H54 (cell line): Measurements from ENCODE around the gene UBE2E2.

Experiments
- DNase-seq: peaks from one replicate; pipeline ENCODE4 v3.0.0; 2011; ENCODE audit warnings: low spot score, mixed read lengths; ENCODE audit not compliant: insufficient read length
- FAIRE-seq: peaks from 3 replicates; lab custom pipeline; 2011; peaks lifted over from hg19 to GRCh38; lab: Jason Lieb, UNC
- POLR2A ChIP-seq: IDR thresholded peaks from 2 replicates; pipeline ENCODE4 v1.6.1; 2011; ENCODE audit warnings: low read depth, mild to moderate bottlenecking, low read length

The UBE2E2 gene

GRCh38 chr3:23288715-23289114 lies 85.6 kb downstream of the UBE2E2 start:
- no peak for TF ChIP-seq POLR2A
- no peak for FAIRE-seq
- DNase-seq, result no peak

DNA sequence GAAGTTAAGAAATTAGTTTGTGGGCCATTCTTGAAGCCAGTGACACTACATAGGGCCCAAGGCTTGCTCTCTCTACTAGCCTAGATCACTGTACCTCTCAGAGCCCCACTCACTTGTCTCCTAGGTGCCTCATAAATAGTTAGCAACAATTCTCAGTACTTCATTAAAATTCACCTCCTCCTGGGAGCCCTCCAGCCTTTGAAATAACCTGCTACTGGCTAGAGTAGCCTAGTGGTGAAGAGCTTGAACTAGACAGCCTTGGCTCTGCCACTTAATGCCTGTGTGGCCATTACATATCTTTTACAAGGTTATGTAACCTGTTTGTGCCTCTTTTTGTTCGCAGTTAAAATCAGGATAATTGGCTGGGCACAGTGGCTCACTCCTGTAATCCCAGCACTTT lies 89.3 kb downstream of the UBE2E2 start:
- no peak for DNase-seq
- TF ChIP-seq POLR2A, result no peak
- FAIRE-seq, result no peak

DNA sequence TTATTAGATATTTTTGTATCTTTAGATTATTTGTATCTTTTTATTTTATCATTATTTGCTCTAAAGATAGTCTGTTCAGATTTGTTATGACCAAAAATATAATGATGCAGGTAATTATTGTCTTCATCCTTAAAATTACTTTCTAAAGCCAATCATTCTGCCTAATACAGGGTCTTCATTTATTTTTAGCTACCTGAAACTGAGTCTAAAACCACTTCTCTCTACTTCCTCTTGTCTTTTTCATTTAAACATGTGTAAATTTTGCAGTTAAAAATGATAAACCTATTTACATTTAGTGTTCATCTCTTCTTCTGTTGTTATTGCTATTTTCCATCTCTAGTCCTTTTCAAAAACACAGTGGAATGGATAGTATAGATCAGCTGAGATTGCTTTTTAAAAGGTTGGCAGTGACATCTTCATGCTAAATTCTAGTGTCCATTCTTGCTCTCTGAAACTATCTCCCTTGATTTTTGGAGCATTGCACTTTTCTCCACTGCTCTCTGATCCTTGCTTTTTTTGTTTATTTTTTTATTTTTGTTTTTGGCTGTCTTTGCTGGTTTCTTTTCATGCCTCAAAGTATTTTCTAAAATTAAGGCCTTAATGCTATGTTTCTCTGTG lies 91.8 kb downstream of the UBE2E2 start:
- TF ChIP-seq POLR2A, result no peak
- DNase-seq, result no peak
- peak; percentile 36 for FAIRE-seq

- FAIRE-seq (no peak), DNase-seq (no peak)
- TF ChIP-seq POLR2A, result no peak
Measured at GRCh38 chr3:23301819-23302218, 98.7 kb downstream of the UBE2E2 start.

DNA sequence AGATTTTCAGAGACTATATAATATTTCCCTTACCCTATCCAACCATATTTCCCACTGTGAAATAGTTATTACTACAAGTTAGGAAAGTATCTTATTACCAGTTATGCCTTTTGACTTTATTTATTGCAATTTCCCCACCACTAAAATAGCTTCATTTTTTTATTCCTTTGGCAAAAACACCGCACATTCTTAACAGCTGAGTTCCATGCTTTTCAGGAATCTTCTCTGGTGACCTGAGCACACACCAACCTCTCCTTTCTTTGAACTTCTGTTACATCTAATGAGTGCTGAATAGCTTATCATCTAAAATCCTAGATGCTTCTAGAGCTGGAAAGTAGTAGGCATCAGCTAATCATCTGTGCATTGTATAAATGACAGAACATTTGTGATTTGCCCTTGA lies 99.1 kb downstream of the UBE2E2 start:
- TF ChIP-seq POLR2A, result no peak
- FAIRE-seq (no peak), DNase-seq (no peak)

DNA sequence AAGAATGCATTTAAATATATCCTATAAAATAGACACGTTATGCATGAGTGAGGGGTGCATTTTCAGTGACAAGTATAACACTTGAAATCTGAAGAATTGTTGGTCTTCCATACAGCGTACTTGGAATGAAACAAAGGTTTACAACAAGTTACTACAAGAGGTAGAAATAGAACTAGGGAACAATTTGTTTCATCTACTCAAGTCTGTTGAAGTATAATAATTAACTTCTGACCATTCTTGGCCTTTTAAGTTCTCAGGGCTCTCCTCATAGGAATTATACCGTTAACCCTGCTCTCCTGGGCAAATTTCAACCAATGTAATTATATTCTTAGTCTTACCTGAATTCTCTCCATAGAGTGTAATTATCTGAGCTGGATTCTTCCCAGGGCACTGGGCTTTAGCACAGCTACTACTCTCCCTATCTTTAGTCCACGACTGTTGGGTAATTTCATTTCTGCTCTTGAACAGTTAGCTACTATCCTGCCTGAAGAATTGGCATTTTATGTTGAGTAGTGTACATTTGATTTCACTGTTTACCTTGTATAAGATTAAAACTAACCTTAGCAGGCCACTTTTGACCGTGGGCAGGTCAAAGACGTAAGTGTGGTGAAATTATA lies 100.6 kb downstream of the UBE2E2 start:
- no peak for DNase-seq

DNA sequence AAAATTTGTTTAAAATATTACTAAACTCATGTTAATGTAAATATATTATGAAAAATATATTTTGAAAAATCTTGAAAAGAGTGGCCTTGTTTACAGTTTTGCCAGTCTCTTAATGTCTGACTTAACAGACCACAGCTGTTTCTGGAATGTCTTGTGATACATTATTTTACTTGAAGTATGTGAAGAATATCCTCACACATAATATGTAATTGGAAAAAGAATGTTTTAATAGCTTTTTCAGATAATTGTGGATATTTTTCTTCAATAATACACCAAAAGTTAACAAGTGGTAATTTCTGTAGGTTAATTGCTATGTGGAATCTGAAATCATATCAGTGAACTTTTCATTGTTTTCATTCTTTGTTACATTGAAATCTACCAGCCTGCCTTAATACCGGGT lies 101.3 kb downstream of the UBE2E2 start:
- no peak for FAIRE-seq
- DNase-seq, result no peak

More for the DNA sequence above, 100.6 kb downstream of the UBE2E2 start:
- no peak for TF ChIP-seq POLR2A
- no peak for FAIRE-seq

DNA sequence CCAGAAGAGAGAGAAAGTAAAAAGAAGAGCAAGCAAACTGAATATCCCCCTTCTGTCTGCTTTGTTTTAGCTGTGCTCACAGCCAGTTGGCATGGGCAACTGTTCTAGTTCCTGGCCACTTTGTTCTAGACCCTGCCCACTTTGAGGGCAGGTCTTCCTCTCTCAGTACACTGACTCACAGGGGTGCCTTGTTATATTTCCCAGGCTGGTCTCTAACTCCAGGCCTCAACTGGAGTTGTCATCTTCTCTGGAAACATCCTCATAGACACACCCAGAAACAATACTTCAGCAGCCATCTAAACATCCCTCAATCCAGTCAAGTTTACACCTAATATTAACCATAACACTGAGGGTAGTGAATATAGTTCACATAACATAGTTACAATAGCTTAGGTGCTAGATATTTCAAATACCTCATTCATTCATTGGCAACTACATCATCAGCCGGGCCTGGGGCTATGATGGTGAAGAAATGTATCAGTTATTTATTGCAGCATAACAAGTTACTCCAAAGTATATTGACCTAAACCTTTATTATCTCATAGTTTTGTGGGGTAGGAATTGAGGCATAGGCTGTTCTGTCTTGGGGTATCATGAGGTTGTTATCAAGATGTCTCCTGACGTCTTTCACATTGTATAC lies 106.0 kb downstream of the UBE2E2 start:
- DNase-seq (no peak), FAIRE-seq (no peak)
- no peak for TF ChIP-seq POLR2A

More for the DNA sequence above, 101.3 kb downstream of the UBE2E2 start:
- no peak for TF ChIP-seq POLR2A

GRCh38 chr3:23312866-23313265 lies 109.7 kb downstream of the UBE2E2 start:
- DNase-seq (no peak), FAIRE-seq (peak; percentile 52)
- TF ChIP-seq POLR2A, result no peak

- DNase-seq (no peak), FAIRE-seq (no peak)
- no peak for TF ChIP-seq POLR2A
Measured at GRCh38 chr3:23314981-23315762, 112.0 kb downstream of the UBE2E2 start.

GRCh38 chr3:23316924-23317323 lies 113.8 kb downstream of the UBE2E2 start:
- TF ChIP-seq POLR2A, result no peak
- DNase-seq (no peak), FAIRE-seq (no peak)

- DNase-seq (no peak), FAIRE-seq (no peak)
- TF ChIP-seq POLR2A, result no peak
Measured at GRCh38 chr3:23319366-23320312, 116.5 kb downstream of the UBE2E2 start.
